HUES6 (cell line): ENCODE measurements around the gene FRMD3.

Source experiments
- H3K27ac ChIP-seq: 2 replicates; pipeline ENCODE4 v1.7.0; 2013; ENCODE audit warnings: low read depth, mild to moderate bottlenecking, low read length, inconsistent platforms
- H3K27me3 ChIP-seq: 2 replicates; pipeline ENCODE4 v1.6.1; 2013; ENCODE audit warnings: low read length; ENCODE audit not compliant: control insufficient read depth, insufficient read depth
- H3K36me3 ChIP-seq: 2 replicates; pipeline ENCODE4 v1.6.1; 2013; ENCODE audit warnings: low read length; ENCODE audit not compliant: control insufficient read depth, insufficient read depth
- H3K4me1 ChIP-seq: 2 replicates; pipeline ENCODE4 v1.6.1; 2013; ENCODE audit warnings: low read length; ENCODE audit not compliant: control insufficient read depth, insufficient read depth
- H3K4me3 ChIP-seq: 2 replicates; pipeline ENCODE4 v1.5.1; 2013; ENCODE audit warnings: low read depth, low read length
- H3K9ac ChIP-seq: one replicate; pipeline ENCODE4 v1.6.1; 2013; ENCODE audit warnings: mild to moderate bottlenecking, low read length
- H3K9me3 ChIP-seq: 2 replicates; pipeline ENCODE4 v1.6.1; 2013; ENCODE audit warnings: low read depth, low read length; ENCODE audit not compliant: control insufficient read depth, insufficient read depth

Gene FRMD3

DNA sequence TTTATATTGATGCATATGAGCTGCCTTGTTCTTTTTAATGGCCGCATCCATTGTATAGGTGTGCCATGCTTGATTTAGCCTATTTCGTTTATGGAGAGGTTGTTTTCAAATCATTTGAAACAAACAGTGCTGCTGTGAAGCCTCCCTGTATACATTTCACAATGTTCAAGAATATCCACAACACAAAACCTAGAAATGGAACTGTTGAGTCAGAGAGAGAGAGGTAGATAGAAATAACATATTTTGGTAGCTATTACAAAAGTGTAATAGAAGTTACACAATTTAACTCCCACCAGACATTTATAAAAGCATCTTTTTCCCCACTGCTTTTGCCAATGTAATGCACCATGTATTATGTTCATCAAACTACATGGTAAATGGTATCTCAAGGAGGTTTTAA lies 82.0 kb downstream of the FRMD3 start:
- no peak overlapping the region for H3K27ac ChIP-seq
- no peak overlapping the region for H3K4me3 ChIP-seq
- peaks cover 4% of the 10 kb centered on the region; the same call in 1 of the 2 replicates for H3K9me3 ChIP-seq
- H3K9ac ChIP-seq, result no peak overlapping the region
- H3K4me1 ChIP-seq, result no peaks in the 10 kb centered on the region
- H3K27me3 ChIP-seq, result no peaks in the 10 kb centered on the region
- H3K36me3 ChIP-seq, result no peaks in the 10 kb centered on the region

DNA sequence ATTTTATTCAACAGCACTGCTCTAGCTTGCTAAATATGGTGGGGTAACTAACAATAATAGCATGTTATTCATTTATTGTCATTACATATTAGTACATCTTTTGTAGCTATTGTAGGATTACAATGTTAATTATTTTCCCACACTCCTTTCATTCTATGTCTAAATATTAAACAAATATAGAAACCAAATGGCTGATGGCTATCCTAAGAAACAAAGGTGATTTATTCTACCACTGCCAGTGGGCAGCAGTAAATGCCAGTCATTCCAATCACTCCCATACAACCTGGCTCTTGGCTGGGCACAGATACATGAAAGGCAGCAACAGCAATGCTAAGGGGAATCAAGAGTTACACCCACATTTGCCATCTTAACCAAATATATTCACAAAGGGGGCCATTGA lies 84.1 kb downstream of the FRMD3 start:
- no peak overlapping the region for H3K27ac ChIP-seq
- H3K27me3 ChIP-seq, result no peaks in the 10 kb centered on the region
- no peaks in the 10 kb centered on the region for H3K9me3 ChIP-seq
- no peak overlapping the region for H3K4me3 ChIP-seq
- no peaks in the 10 kb centered on the region for H3K4me1 ChIP-seq
- no peak overlapping the region for H3K9ac ChIP-seq
- no peaks in the 10 kb centered on the region for H3K36me3 ChIP-seq

DNA sequence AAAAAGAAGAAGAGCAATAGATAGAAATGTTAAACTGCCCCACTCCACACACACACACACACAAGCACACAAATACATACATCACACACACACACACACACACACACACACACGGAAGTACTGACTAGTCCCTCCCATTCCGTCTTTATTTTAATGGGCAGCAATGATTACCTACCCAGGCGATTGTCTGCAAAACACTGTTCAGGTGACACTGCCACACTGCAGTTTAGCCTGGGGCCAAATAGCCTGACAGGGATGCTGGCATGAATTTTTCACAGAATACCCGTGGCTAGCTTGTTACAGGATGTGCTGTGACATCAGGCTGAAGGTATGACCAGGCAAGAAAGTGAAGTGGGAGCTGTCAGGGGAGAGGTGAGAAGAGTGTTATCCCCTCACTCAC lies 86.9 kb downstream of the FRMD3 start:
- Histone ChIP-seq H3K27me3 (no peaks in the 10 kb centered on the region), H3K36me3 (no peaks in the 10 kb centered on the region), H3K9me3 (no peaks in the 10 kb centered on the region), H3K4me1 (no peaks in the 10 kb centered on the region), H3K4me3 (no peak overlapping the region), H3K9ac (no peak overlapping the region), H3K27ac (no peak overlapping the region)

DNA sequence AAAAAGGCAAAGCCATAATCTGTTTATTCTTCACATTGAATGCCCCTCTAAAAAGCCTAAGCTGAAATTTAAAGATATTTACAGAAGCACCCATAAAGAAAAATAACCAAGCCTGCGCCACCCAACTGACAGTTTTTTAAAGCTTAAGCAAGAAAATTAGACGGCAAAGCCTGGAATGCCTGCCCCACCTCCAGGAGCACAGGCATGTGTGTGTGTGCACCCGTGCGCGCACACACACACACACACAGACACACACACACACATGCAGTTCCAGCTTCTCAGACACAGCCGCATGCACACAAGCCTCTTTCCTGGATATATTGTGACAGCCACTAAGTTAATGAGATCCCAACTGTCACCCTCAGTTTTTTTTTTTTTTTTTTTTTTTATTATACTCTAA lies 88.2 kb downstream of the FRMD3 start:
- H3K4me3 ChIP-seq, result no peak overlapping the region
- H3K27me3 ChIP-seq, result no peaks in the 10 kb centered on the region
- H3K9me3 ChIP-seq, result no peaks in the 10 kb centered on the region
- no peak overlapping the region for H3K27ac ChIP-seq
- no peaks in the 10 kb centered on the region for H3K4me1 ChIP-seq
- no peak overlapping the region for H3K9ac ChIP-seq
- no peaks in the 10 kb centered on the region for H3K36me3 ChIP-seq

DNA sequence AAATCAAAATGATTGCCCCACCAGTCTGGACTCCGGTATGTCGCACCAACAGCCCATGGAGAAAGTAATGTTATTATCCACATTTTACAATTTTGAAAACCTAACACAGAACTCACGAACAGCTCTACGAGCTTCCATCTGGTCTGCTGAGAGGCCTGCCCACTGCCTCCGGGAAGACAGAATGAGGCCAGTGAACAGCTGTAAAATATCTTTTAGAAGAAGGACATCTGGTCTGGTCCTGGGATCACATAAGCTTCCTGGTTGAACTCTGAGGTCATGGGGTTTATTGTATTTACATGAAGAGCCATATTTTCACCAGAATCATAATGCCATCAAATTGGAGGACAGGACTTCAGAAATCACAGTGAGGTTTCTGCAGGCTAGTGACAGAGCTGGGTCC lies 89.0 kb downstream of the FRMD3 start:
- Histone ChIP-seq H3K4me3 (no peak overlapping the region), H3K36me3 (no peaks in the 10 kb centered on the region), H3K27me3 (no peaks in the 10 kb centered on the region), H3K9ac (no peak overlapping the region), H3K9me3 (no peaks in the 10 kb centered on the region), H3K4me1 (no peaks in the 10 kb centered on the region), H3K27ac (no peak overlapping the region)

DNA sequence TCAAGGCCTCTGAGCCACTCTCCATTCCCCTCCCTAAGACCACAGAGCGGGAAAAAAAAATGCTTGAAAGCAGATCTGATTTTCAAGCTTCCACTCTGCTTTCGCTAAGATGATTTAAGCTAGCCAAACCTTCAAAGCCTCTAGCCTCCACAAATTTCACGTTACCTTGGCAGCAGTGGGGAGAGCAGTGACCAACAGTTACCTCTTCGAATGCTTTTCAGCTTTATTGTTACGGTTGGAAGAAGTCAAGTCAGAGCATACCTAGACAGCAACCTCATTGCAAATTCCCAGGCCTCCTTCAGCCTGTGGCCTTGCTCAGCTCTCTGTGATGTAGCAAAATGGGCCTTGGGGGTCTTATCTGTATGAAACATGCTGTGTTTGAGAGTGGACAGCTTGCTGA lies 89.6 kb downstream of the FRMD3 start:
- Histone ChIP-seq H3K4me1 (no peaks in the 10 kb centered on the region), H3K27me3 (no peaks in the 10 kb centered on the region), H3K9ac (no peak overlapping the region), H3K36me3 (no peaks in the 10 kb centered on the region), H3K9me3 (no peaks in the 10 kb centered on the region), H3K4me3 (no peak overlapping the region), H3K27ac (no peak overlapping the region)

DNA sequence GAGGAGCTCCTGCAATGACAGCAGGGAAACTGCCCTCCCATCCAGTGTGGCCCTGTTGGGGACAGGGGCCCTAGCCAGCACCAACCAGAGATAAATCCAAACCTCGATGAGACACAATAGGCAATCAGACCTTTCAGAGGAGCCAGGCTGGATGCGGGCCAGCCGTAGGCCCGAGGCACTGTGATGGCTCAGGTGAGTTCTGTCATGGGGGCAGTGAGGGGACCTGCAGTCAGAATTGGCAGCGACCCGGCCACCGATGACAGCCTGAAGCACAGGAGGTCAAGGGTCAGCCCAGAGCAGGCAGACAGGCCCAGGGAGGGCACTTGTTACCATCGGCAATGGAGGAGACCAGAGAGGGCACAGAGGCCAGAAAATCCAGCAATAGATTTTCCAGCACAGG lies 90.8 kb downstream of the FRMD3 start:
- Histone ChIP-seq H3K4me3 (no peak overlapping the region), H3K36me3 (no peaks in the 10 kb centered on the region), H3K9me3 (no peaks in the 10 kb centered on the region), H3K4me1 (no peaks in the 10 kb centered on the region), H3K27me3 (no peaks in the 10 kb centered on the region), H3K9ac (no peak overlapping the region), H3K27ac (no peak overlapping the region)

DNA sequence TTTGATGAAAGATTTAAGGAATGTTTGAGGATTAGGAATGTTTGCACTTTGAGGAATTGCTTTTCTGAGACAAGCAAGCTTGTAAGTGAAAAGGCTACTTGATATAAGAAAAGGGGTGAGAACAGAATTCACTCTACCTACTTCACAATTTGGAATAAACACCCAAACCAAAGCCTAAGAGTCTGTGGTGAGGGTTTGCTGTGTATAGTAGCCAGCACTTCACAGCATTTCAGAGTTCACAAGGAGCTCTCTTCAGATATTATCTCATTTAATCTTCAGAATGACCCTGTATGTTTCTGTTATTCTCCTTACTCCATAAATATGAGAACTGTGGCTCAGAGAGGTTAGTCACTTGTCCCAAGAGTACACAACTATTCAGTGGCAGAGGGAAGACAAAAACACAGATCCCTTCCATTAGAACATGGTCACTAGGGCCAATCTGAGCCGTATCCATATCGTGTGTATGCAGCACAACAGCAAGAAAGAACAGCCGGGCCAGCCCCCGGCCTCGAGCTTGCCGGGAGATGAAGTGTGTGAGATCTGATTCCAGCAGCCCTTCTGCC lies 92.4 kb downstream of the FRMD3 start:
- no peaks in the 10 kb centered on the region for H3K27me3 ChIP-seq
- no peaks in the 10 kb centered on the region for H3K4me1 ChIP-seq
- no peaks in the 10 kb centered on the region for H3K36me3 ChIP-seq
- no peak overlapping the region for H3K27ac ChIP-seq
- no peak overlapping the region for H3K4me3 ChIP-seq
- H3K9ac ChIP-seq, result no peak overlapping the region
- no peaks in the 10 kb centered on the region for H3K9me3 ChIP-seq

DNA sequence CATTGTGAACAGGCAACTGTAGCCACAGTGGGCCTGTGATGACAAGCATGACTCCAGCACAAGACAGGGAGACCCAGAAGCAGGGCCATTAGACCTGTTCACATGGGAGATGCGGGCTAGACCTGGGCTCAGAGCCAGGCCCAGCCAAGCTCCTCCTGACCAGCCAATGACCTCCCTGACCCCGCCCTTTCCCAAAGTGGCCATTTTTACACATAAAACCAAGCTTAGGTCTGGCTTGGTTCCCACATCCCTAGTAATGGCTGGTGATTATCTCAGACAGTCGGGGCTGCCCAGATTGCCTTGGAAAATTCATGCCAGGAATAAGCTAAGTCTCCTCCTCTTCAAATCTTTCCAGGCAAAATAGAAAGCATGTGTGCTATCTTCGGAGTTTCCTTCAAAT lies 94.1 kb downstream of the FRMD3 start:
- H3K27ac ChIP-seq, result no peak overlapping the region
- no peaks in the 10 kb centered on the region for H3K9me3 ChIP-seq
- no peaks in the 10 kb centered on the region for H3K4me1 ChIP-seq
- H3K9ac ChIP-seq, result no peak overlapping the region
- no peak overlapping the region for H3K4me3 ChIP-seq
- H3K27me3 ChIP-seq, result no peaks in the 10 kb centered on the region
- H3K36me3 ChIP-seq, result no peaks in the 10 kb centered on the region

DNA sequence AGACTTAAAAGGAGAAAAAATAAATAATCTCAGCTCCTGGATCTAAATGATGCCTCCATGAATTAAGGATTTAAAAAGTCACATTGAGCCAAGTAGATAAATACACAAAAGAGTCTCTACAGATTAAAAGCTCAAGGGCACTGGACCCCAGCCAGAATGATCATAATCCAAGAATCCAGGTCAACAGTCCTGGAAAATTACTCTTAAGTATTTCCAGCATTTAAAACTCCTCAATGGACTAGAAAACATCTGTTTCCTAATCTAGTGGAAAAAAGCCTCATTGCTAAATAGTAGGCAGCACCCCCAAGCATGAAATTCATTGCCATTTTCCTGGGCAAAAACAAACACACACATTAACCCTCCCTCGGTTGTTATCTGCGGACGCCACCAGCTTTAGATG lies 96.8 kb downstream of the FRMD3 start:
- Histone ChIP-seq H3K4me3 (no peak overlapping the region), H3K27ac (no peak overlapping the region), H3K27me3 (no peaks in the 10 kb centered on the region), H3K9me3 (no peaks in the 10 kb centered on the region), H3K36me3 (no peaks in the 10 kb centered on the region), H3K9ac (no peak overlapping the region), H3K4me1 (no peaks in the 10 kb centered on the region)

DNA sequence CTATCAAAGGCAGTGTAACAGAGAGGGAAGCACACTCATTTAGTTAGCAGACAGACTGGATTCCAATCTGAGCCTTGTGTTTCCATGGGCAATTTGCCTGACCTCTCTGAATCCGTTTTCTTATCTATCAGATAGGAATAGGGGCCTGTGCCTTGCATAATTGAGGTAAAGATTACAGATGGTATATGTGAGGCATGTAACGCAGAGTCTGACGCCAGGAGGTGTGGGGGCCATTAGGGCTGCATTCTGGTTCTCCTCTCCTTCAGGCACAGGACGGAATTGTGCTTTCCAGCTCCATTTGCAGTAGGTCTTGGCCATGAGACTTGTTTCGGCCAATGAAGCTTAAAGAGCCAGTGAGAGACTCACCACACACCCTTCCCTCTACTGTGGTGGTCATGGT lies 97.6 kb downstream of the FRMD3 start:
- no peak overlapping the region for H3K4me3 ChIP-seq
- H3K36me3 ChIP-seq, result no peaks in the 10 kb centered on the region
- H3K9me3 ChIP-seq, result no peaks in the 10 kb centered on the region
- no peaks in the 10 kb centered on the region for H3K27me3 ChIP-seq
- no peaks in the 10 kb centered on the region for H3K4me1 ChIP-seq
- no peak overlapping the region for H3K27ac ChIP-seq
- no peak overlapping the region for H3K9ac ChIP-seq

DNA sequence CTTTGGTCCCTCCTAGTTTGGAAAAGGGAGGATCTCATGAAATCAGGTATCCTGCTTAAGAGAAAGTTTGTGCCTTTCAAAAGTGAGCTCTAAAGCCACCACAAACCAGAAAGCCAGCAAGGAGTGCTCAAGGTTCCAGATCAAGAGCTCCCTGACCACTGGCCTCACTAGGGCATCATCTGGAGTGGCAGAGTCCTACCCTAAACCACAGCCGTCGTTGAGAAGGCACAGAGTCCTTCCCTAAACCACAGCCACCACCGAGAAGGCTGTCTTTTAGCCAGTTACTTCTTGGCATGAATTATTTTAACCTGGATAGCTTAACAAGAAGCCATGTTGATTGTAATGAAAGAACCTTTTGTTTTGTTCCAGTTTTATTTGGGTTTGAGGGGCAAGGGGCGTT lies 102.9 kb downstream of the FRMD3 start:
- Histone ChIP-seq H3K27me3 (no peaks in the 10 kb centered on the region), H3K27ac (no peak overlapping the region), H3K4me1 (0 out of 2 replicates have a peak, but pooled peaks cover 6% of the 10 kb centered on the region), H3K4me3 (no peak overlapping the region), H3K9ac (no peak overlapping the region), H3K9me3 (peaks cover 6% of the 10 kb centered on the region), H3K36me3 (no peaks in the 10 kb centered on the region)
